Measurements from ENCODE around the gene NECAB3. TPM values are rescaled to one million over a fixed set of nuclear protein-coding genes. Genes with fewer than 3 reads are reported as not detected.

Gene NECAB3
- total and polyA plus RNA-seq, 4 donors: 10.6 to 53.1 (median 23.3) TPM

DNA sequence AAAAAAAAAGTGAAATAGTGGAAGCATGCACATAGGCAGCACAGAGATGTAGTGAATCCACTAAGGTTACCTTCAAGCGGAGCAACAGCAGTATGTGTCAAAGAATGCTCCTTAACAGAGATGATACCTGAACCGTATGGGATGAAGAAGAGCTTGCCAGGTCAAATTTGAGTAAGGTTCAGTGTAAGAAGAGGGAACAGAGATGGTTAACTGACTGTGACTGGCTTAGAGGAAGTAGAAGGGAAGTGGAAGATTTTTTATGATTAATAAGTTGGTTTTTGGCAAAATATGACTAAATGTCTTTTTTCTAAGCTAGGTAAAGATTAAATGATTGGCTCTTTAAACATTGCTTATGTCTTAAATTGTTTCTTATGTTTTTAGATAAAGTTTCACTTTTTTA, 64.7 kb downstream of the NECAB3 start:
- intact Hi-C loops (cut with DNase I): no loop called here
- H3K36me3 ChIP-seq (ENCODE audit: control insufficient read depth in 1 of 2, insufficient read depth in 2 of 2, low read length in 1 of 2): peaks cover 0 to 4% of the 10 kb centered on the region in 2 donors
- H3K9me3 ChIP-seq (ENCODE audit: control insufficient read depth, low read length): no peaks in the 10 kb centered on the region
- DNase-seq (no peak), ATAC-seq (ENCODE audit: low FRiP score) (no peak)
- no peaks in the 10 kb centered on the region for H3K27me3 ChIP-seq (ENCODE audit: control insufficient read depth in 1 of 2, insufficient read depth in 2 of 2, low read length in 1 of 2)
- no peak overlapping the region for H3K4me3 ChIP-seq (ENCODE audit: low read length in 2 of 2)
- no peak overlapping the region for H3K27ac ChIP-seq (ENCODE audit: low read depth in 1 of 2, low read length in 2 of 2)
- no peaks in the 10 kb centered on the region for H3K4me1 ChIP-seq (ENCODE audit: control insufficient read depth in 1 of 2, insufficient read depth in 2 of 2, low read length in 2 of 2)
- WGBS, 2 donors: 95 to 96% methylated on average over 2 of the region's 2 CpGs

Other genes starting within 250 kb of the NECAB3 start
- gene SNTA1, start 230.7 kb downstream of the NECAB3 start, total RNA-seq: 10 to 100 TPM; 37.5 to 43.2 TPM
- 10 to 100 TPM; 46.3 to 61.4 TPM for gene SNTA1, start 230.7 kb downstream of the NECAB3 start, polyA plus RNA-seq
- 10 to 100 TPM; 15.7 to 20.2 TPM for gene CBFA2T2, start 184.3 kb downstream of the NECAB3 start, total RNA-seq
- gene CBFA2T2, start 184.3 kb downstream of the NECAB3 start, polyA plus RNA-seq: 1 to 10 TPM; 2.1 to 8.2 TPM
- under 1 TPM in 1 of 2 donors, not detected in 1; 0.16 TPM for gene C20orf144, start 12.1 kb downstream of the NECAB3 start, total RNA-seq
- gene C20orf144, start 12.1 kb downstream of the NECAB3 start, polyA plus RNA-seq: under 1 TPM in 1 of 2 donors, not detected in 1; 0.31 TPM
- gene ACTL10, start 7.5 kb downstream of the NECAB3 start, total RNA-seq: 1 to 10 TPM in 1 of 2 donors, under 1 TPM in 1; 0.96 to 1.2 TPM
- gene ACTL10, start 7.5 kb downstream of the NECAB3 start, polyA plus RNA-seq: 1 to 10 TPM in 1 of 2 donors, under 1 TPM in 1; 0.63 to 1.2 TPM
- gene E2F1, start 12.0 kb upstream of the NECAB3 start, total RNA-seq: 1 to 10 TPM; 1.4 to 1.5 TPM
- gene E2F1, start 12.0 kb upstream of the NECAB3 start, polyA plus RNA-seq: 1 to 10 TPM; 1.6 TPM
- 1 to 10 TPM; 4.4 to 7.5 TPM for gene PXMP4, start 45.9 kb upstream of the NECAB3 start, total RNA-seq
- gene PXMP4, start 45.9 kb upstream of the NECAB3 start, polyA plus RNA-seq: 1 to 10 TPM; 1.5 to 4.9 TPM
- 1 to 10 TPM; 2.1 to 3.1 TPM for gene ZNF341, start 57.6 kb upstream of the NECAB3 start, total RNA-seq
- gene ZNF341, start 57.6 kb upstream of the NECAB3 start, polyA plus RNA-seq: 1 to 10 TPM in 1 of 2 donors, under 1 TPM in 1; 0.50 to 4.1 TPM
- 100 to 1,000 TPM in 1 of 2 donors, 10 to 100 TPM in 1; 96.6 to 107 TPM for gene CHMP4B, start 136.9 kb upstream of the NECAB3 start, total RNA-seq
- 100 to 1,000 TPM; 149 to 194 TPM for gene CHMP4B, start 136.9 kb upstream of the NECAB3 start, polyA plus RNA-seq